Muscle of leg (tissue), 11 donors: Measurements from ENCODE around the gene DYNLT1. TPM values are rescaled to one million over a fixed set of nuclear protein-coding genes. Genes with fewer than 3 reads are reported as not detected.

Experiments used
- DNase-seq: peaks from one replicate; pipeline ENCODE4 v3.0.0; 2013
- H3K27ac ChIP-seq: one replicate; pipeline ENCODE4 v1.5.1; 2013; ENCODE audit warnings: mild to moderate bottlenecking, low read length, control low read depth
- H3K27me3 ChIP-seq: one replicate; pipeline ENCODE4 v1.6.1; 2013; ENCODE audit warnings: low read length; ENCODE audit not compliant: control insufficient read depth, insufficient read depth
- H3K36me3 ChIP-seq: one replicate; pipeline ENCODE4 v1.6.1; 2013; ENCODE audit warnings: low read length; ENCODE audit not compliant: control insufficient read depth, insufficient read depth
- H3K4me1 ChIP-seq: one replicate; pipeline ENCODE4 v1.6.1; 2013; ENCODE audit warnings: low read length; ENCODE audit not compliant: control insufficient read depth, insufficient read depth
- H3K4me3 ChIP-seq: one replicate; pipeline ENCODE4 v1.5.1; 2013; ENCODE audit warnings: low read length, control low read depth
- H3K9me3 ChIP-seq: replicated peaks from 2 replicates; pipeline ENCODE4 v1.6.1; 2013; ENCODE audit warnings: low read depth, low read length; ENCODE audit not compliant: control insufficient read depth
- WGBS: methylation state at CpG from one replicate; pipeline ENCODE4 v1.1.5; 2013; ENCODE audit warnings: missing lambda C conversion rate; ENCODE audit not compliant: insufficient coverage; 5-methylcytosine and 5-hydroxymethylcytosine counted together
- polyA plus RNA-seq, 8 donors: library from polyadenylated mRNA; unstranded; fragments of 120-200 nt; gene quantifications; one replicate each; pipeline versions ENCODE4 v1.2.1 to v1.2.3, GENCODE V29; 2013; ENCODE audit warnings: inconsistent platforms in 1 of 8, low replicate concordance in 1 of 8; ENCODE audit not compliant: insufficient read length in 8 of 8, insufficient read depth in 1 of 8
- total RNA-seq: library from RNA; stranded (reverse); fragments of 120-200 nt; gene quantifications from one replicate; pipeline ENCODE4 v1.2.4, GENCODE V29; 2013

Gene DYNLT1
- total and polyA plus RNA-seq, 9 donors = 46.0 to 103 (median 84.2) TPM

- 94% methylated on average over 2 of the region's 8 CpGs for WGBS
- peaks cover 58% of the 10 kb centered on the region for H3K36me3 ChIP-seq
- H3K27ac ChIP-seq = no peak overlapping the region
- no peaks in the 10 kb centered on the region for H3K4me1 ChIP-seq
- no peak for DNase-seq
- H3K9me3 ChIP-seq = no peaks in the 10 kb centered on the region
- no peaks in the 10 kb centered on the region for H3K27me3 ChIP-seq
- H3K4me3 ChIP-seq = no peak overlapping the region
Observed at GRCh38 chr6:158586652-158587051, 57.9 kb downstream of the DYNLT1 start.

Other genes starting within 250 kb of the DYNLT1 start
- 17.6 TPM for gene TMEM181, start 84.7 kb downstream of the DYNLT1 start, total RNA-seq
- 10 to 100 TPM; 13.3 to 22.2 (median 16.0) TPM for gene TMEM181, start 84.7 kb downstream of the DYNLT1 start, polyA plus RNA-seq
- gene SYTL3, start 5.3 kb upstream of the DYNLT1 start, total RNA-seq = 7.8 TPM
- gene SYTL3, start 5.3 kb upstream of the DYNLT1 start, polyA plus RNA-seq = 10 to 100 TPM in 1 of 8 donors, 1 to 10 TPM in 7; 4.2 to 10.5 (median 7.3) TPM
- gene EZR, start 174.6 kb upstream of the DYNLT1 start, total RNA-seq = 23.3 TPM
- gene EZR, start 174.6 kb upstream of the DYNLT1 start, polyA plus RNA-seq = 10 to 100 TPM; 28.5 to 58.5 (median 38.8) TPM